ENCODE data around the gene LILRA1. TPM values are rescaled to one million over a fixed set of nuclear protein-coding genes. Genes with fewer than 3 reads are reported as not detected.

LILRA1 gene
- total RNA-seq, 1 experiment from 2014 or later, result not detected

DNA sequence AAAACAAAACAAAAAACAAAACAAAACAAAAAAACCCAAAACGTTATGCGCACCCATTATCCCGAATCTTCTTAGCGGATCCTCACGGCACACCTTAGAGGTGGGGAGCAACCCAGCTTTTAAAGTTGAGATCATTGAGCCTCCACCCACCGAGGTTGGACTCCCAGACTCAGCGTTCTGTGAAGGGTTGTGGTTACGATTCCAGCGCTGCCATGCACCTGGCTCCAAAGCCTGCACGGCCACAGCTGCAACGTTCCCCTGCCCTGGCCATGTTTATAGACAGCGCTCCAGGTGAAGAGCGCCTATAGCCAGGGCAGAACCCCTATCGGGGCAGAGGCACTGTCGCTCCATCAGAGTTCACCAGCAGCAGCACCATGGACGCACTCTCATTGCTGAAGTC, 38.5 kb upstream of the LILRA1 start:
- intact Hi-C loops (cut with micrococcal nuclease; ENCODE audit: unreplicated experiment), result no loop called here
- Histone ChIP-seq H3K9me3 (ENCODE audit: low read depth, low read length, poor library complexity, severe bottlenecking) (no peaks in the 10 kb centered on the region), H3K36me3 (ENCODE audit: insufficient read depth, low read length, poor library complexity, severe bottlenecking) (no peaks in the 10 kb centered on the region), H3K4me1 (ENCODE audit: insufficient read depth, low read length, poor library complexity, severe bottlenecking) (no peaks in the 10 kb centered on the region), H3K27ac (ENCODE audit: low read depth, low read length, poor library complexity, severe bottlenecking) (no peak overlapping the region), H3K27me3 (replicated peaks; ENCODE audit: insufficient read depth, low read depth, low read length, poor library complexity) (peaks cover 14% of the 10 kb centered on the region), H3K4me3 (ENCODE audit: low read depth, low read length, poor library complexity, severe bottlenecking) (no peak overlapping the region)
- TF ChIP-seq EZH2 (IDR thresholded peaks at IDR 0.05; ENCODE audit: borderline replicate concordance, low read depth, low read length, poor library complexity, severe bottlenecking), result no peak
- TF ChIP-seq, protein P1, sequence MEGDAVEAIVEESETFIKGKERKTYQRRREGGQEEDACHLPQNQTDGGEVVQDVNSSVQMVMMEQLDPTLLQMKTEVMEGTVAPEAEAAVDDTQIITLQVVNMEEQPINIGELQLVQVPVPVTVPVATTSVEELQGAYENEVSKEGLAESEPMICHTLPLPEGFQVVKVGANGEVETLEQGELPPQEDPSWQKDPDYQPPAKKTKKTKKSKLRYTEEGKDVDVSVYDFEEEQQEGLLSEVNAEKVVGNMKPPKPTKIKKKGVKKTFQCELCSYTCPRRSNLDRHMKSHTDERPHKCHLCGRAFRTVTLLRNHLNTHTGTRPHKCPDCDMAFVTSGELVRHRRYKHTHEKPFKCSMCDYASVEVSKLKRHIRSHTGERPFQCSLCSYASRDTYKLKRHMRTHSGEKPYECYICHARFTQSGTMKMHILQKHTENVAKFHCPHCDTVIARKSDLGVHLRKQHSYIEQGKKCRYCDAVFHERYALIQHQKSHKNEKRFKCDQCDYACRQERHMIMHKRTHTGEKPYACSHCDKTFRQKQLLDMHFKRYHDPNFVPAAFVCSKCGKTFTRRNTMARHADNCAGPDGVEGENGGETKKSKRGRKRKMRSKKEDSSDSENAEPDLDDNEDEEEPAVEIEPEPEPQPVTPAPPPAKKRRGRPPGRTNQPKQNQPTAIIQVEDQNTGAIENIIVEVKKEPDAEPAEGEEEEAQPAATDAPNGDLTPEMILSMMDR (conservative IDR thresholded peaks at IDR 0.05; ENCODE audit: low read depth, low read length), result no peak
- no TSS peak for BruUV-seq (replicated peaks)
- ChIA-PET CTCF (no interaction called here), POLR2A (ENCODE audit: low non-redundant PET) (no interaction called here)
- DNase-seq (ENCODE audit: low spot score), result no peak

DNA sequence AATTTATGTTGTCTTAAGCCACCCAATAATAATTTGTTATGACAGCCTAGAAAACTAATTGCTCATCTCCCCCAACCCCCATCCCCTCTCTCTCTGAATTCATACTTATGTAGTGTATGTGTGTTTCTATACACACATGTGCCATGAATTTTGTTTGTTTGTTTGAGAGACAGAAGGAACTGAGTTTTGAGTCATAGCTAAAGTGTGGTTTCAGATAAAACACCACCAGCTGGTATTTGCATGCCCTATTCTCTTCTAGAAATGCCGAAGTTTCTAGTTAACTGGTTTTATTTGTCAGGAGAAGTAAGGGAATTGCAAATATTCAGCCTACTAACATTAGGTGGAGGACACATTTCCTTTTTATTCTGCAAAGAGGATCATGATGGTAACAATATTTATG, 37.2 kb upstream of the LILRA1 start:
- no peak for DNase-seq (ENCODE audit: low spot score)
- Histone ChIP-seq H3K4me3 (ENCODE audit: low read depth, low read length, poor library complexity, severe bottlenecking) (no peak overlapping the region), H3K4me1 (ENCODE audit: insufficient read depth, low read length, poor library complexity, severe bottlenecking) (no peaks in the 10 kb centered on the region), H3K9me3 (ENCODE audit: low read depth, low read length, poor library complexity, severe bottlenecking) (no peaks in the 10 kb centered on the region), H3K36me3 (ENCODE audit: insufficient read depth, low read length, poor library complexity, severe bottlenecking) (no peaks in the 10 kb centered on the region), H3K27me3 (replicated peaks; ENCODE audit: insufficient read depth, low read depth, low read length, poor library complexity) (peaks cover 20% of the 10 kb centered on the region), H3K27ac (ENCODE audit: low read depth, low read length, poor library complexity, severe bottlenecking) (no peak overlapping the region)
- intact Hi-C loops (cut with micrococcal nuclease; ENCODE audit: unreplicated experiment), result no loop called here
- no TSS peak for BruUV-seq (replicated peaks)
- TF ChIP-seq EZH2 (IDR thresholded peaks at IDR 0.05; ENCODE audit: borderline replicate concordance, low read depth, low read length, poor library complexity, severe bottlenecking), result no peak
- TF ChIP-seq, protein P1 (conservative IDR thresholded peaks at IDR 0.05; ENCODE audit: low read depth, low read length), result no peak
- POLR2A ChIA-PET (ENCODE audit: low non-redundant PET), result no interaction called here
- CTCF ChIA-PET, result no interaction called here

DNA sequence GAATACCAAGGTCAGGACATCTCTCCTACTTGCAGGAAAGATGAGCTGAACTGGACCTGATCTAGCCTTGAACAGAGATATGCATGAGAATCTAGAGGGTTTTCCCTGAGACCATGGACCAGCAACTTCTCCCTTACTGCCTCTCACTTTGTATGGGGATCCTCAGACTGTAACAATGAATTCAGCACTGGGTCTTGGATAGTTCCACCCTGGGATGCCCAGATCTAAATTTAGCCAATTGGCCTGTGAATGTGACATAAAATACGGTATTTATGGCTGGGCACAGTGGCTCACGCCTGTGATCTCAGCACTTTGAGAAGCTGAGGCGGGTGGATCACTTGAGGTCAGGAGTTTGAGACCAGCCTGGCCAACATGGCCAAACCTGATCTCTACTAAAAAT, 35.1 kb upstream of the LILRA1 start:
- CTCF ChIA-PET, result no interaction called here
- H3K9me3 ChIP-seq (ENCODE audit: low read depth, low read length, poor library complexity, severe bottlenecking), result no peaks in the 10 kb centered on the region
- POLR2A ChIA-PET (ENCODE audit: low non-redundant PET), result no interaction called here
- no peak overlapping the region for H3K27ac ChIP-seq (ENCODE audit: low read depth, low read length, poor library complexity, severe bottlenecking)
- TF ChIP-seq, protein P1 (conservative IDR thresholded peaks at IDR 0.05; ENCODE audit: low read depth, low read length), result no peak
- TF ChIP-seq EZH2 (IDR thresholded peaks at IDR 0.05; ENCODE audit: borderline replicate concordance, low read depth, low read length, poor library complexity, severe bottlenecking), result no peak
- no peaks in the 10 kb centered on the region for H3K36me3 ChIP-seq (ENCODE audit: insufficient read depth, low read length, poor library complexity, severe bottlenecking)
- no peaks in the 10 kb centered on the region for H3K4me1 ChIP-seq (ENCODE audit: insufficient read depth, low read length, poor library complexity, severe bottlenecking)
- no TSS peak for BruUV-seq (replicated peaks)
- intact Hi-C loops (cut with micrococcal nuclease; ENCODE audit: unreplicated experiment), result no loop called here
- H3K27me3 ChIP-seq (replicated peaks; ENCODE audit: insufficient read depth, low read depth, low read length, poor library complexity), result peaks cover 20% of the 10 kb centered on the region
- DNase-seq (ENCODE audit: low spot score), result no peak
- no peak overlapping the region for H3K4me3 ChIP-seq (ENCODE audit: low read depth, low read length, poor library complexity, severe bottlenecking)
